ENCODE results near the gene CFAP68. TPM values are rescaled to one million over a fixed set of nuclear protein-coding genes. Genes with fewer than 3 reads are reported as not detected.

CFAP68 gene
- total and polyA plus RNA-seq, 2 of the 8 experiments (the other 6 are each of a cell fraction or from before 2014, with no cell fraction given) = 21.4 to 43.1 TPM

DNA sequence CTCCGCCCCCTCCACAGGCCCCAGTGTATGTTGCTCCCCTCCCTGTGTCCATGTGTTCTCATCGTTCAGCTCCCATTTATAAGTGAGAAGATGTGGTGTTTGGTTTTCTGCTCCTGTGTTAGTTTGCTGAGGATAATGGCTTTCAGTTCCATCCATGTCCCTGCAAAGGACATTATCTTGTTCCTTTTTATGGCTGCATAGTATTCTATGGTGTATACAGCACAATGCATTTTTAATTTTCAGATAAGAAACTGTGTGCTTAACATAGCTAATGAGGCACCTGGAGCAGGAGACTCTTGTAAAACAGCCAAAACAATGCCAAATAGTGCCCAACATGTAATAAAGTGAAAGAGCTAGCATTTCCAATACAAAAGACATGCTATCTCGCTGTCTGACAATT, 29.7 kb upstream of the CFAP68 start:
- H4K5ac ChIP-seq (ENCODE audit: insufficient read length, low read depth, low read length) = no peak overlapping the region
- no peak overlapping the region for H2BK20ac ChIP-seq (ENCODE audit: low read length)
- WGBS, 2 experiments (ENCODE audit: extremely low coverage in 1 of 2, insufficient coverage in 1 of 2, insufficient read length in 1 of 2, insufficient replicate concordance in 2 of 2, low coverage in 1 of 2, low lambda C conversion rate in 2 of 2, missing lambda C conversion rate in 1 of 2) = 87% methylated on average over 2 of the region's 3 CpGs; no CpG with 5 or more reads in 1 of the 2 experiments
- no peak overlapping the region for H3K4ac ChIP-seq (replicated peaks; ENCODE audit: insufficient read length, low read depth, low read length)
- DNase-seq (ENCODE audit: low read depth in 1 of 2, low spot score in 2 of 2) (no peak), FAIRE-seq (no peak)
- no peak overlapping the region for H3K4me3 ChIP-seq (ENCODE audit: extremely low read depth in 1 of 4, insufficient read depth in 2 of 4, low read depth in 3 of 4, low read length in 4 of 4)
- H2AFZ ChIP-seq (ENCODE audit: low read length) = no peak overlapping the region
- H3K79me1 ChIP-seq (ENCODE audit: low read depth, low read length) = no peaks in the 10 kb centered on the region
- no peaks in the 10 kb centered on the region for H3K9me3 ChIP-seq (ENCODE audit: insufficient read depth in 2 of 2, low read depth in 1 of 2, low read length in 1 of 2)
- POLR2A ChIA-PET (ENCODE audit: partially characterized antibody) = no interaction called here
- no peak overlapping the region for H3K56ac ChIP-seq (replicated peaks; ENCODE audit: insufficient read length, low read depth, low read length)
- H3K4me2 ChIP-seq (ENCODE audit: insufficient read depth in 1 of 2, low read depth in 2 of 2, low read length in 2 of 2) = no peak overlapping the region
- H3K23ac ChIP-seq (ENCODE audit: insufficient read length) = no peak overlapping the region
- no peaks in the 10 kb centered on the region; a peak in 1 of 7 replicates for H3K4me1 ChIP-seq (replicated peaks in 1 of 4; ENCODE audit: control insufficient read depth in 3 of 4, insufficient read depth in 4 of 4, low read length in 3 of 4)
- H3K27me3 ChIP-seq (replicated peaks in 1 of 4; ENCODE audit: control insufficient read depth in 3 of 4, extremely low read depth in 1 of 4, insufficient read depth in 3 of 4, low read length in 3 of 4) = no peaks in the 10 kb centered on the region
- peaks cover 0 to under 1% (median 0%) of the 10 kb centered on the region in 4 experiments; a peak in 1 of 8 replicates for H3K36me3 ChIP-seq (ENCODE audit: control insufficient read depth in 2 of 4, insufficient read depth in 4 of 4, low read length in 3 of 4)
- no peak overlapping the region for H2BK5ac ChIP-seq (ENCODE audit: low read depth, low read length)
- H3K27ac ChIP-seq (ENCODE audit: low read depth, low read length) = no peak overlapping the region
- no peak overlapping the region for H4K8ac ChIP-seq (ENCODE audit: extremely low read depth, insufficient read depth, low read length)
- H4K91ac ChIP-seq (replicated peaks; ENCODE audit: insufficient read length, low read length) = no peak overlapping the region
- CTCF ChIA-PET (ENCODE audit: partially characterized antibody) = interaction anchor here (1.0 to 2.1 kb wide), 4 partner anchors 10 to 248 kb away, joined by 3 to 5 read pairs (median 3); no protein-coding TSS in a partner anchor
- H3K14ac ChIP-seq (ENCODE audit: insufficient read length) = no peak overlapping the region
- no peaks in the 10 kb centered on the region for H4K20me1 ChIP-seq (replicated peaks in 1 of 2; ENCODE audit: control insufficient read depth in 1 of 2, insufficient read depth in 2 of 2, low read length in 2 of 2)
- H3K23me2 ChIP-seq (ENCODE audit: low read depth, low read length) = no peaks in the 10 kb centered on the region
- H2BK120ac ChIP-seq (replicated peaks; ENCODE audit: low read depth, low read length) = no peak overlapping the region
- H3K18ac ChIP-seq (ENCODE audit: extremely low read depth, low read length) = no peak overlapping the region
- no peak overlapping the region for H2BK12ac ChIP-seq (ENCODE audit: low read depth, low read length)
- no peak overlapping the region for H2BK15ac ChIP-seq (ENCODE audit: low read length)
- no peak overlapping the region for H3K9ac ChIP-seq (replicated peaks in 1 of 4; ENCODE audit: extremely low read depth in 1 of 4, low read depth in 3 of 4, low read length in 3 of 4)
- H3K79me2 ChIP-seq (ENCODE audit: control insufficient read depth in 1 of 2, insufficient read depth in 2 of 2, low read length in 2 of 2) = no peaks in the 10 kb centered on the region
- no peak overlapping the region for H2AK5ac ChIP-seq (ENCODE audit: low read depth, low read length)
- TF ChIP-seq SIN3A (conservative IDR thresholded peaks at IDR 0.05 in 1 of 2, IDR thresholded peaks at IDR 0.05 in 1 of 2; ENCODE audit: low read depth in 1 of 2, low read length in 2 of 2) (no peak), KDM1A (IDR thresholded peaks at IDR 0.05; ENCODE audit: borderline replicate concordance, low read length) (no peak), HDAC6 (IDR thresholded peaks at IDR 0.05; ENCODE audit: low read depth, low read length) (no peak), SRF (IDR thresholded peaks at IDR 0.05; ENCODE audit: low read depth, low read length) (no peak), MAFK (IDR thresholded peaks at IDR 0.05; ENCODE audit: low read depth, low read length) (no peak), SUZ12 (IDR thresholded peaks at IDR 0.05; ENCODE audit: low read length) (no peak), CBX5 (IDR thresholded peaks at IDR 0.05; ENCODE audit: low read depth, low read length) (no peak), CREB1 (IDR thresholded peaks at IDR 0.05) (no peak)
